Measurements from ENCODE around the gene ITSN2.
A peak's percentile ranks its signal among the peaks of the same experiment; 100 is the strongest.
"Not testable (repeated sequence)": the region's sequence is repeated elsewhere in the genome, so short reads cannot be mapped to it uniquely, and the experiment has no call there.

The ITSN2 gene

GRCh38 chr2:24360050-24360962, at the start of gene ITSN2:
TSS of gene ITSN2 (minus strand) at chr2:24360536. CDS start at chr2:24328082, 32,454 bp downstream.
- peak; percentile 85 for DNase-seq

GRCh38 chr2:24409171-24409570, 48.8 kb upstream of the ITSN2 start:
- no peak for DNase-seq

GRCh38 chr2:24408704-24409103, 48.4 kb upstream of the ITSN2 start:
- not testable (repeated sequence) for DNase-seq

- no peak for DNase-seq
Measured at GRCh38 chr2:24404491-24404921, 44.2 kb upstream of the ITSN2 start.

GRCh38 chr2:24403832-24404212, 43.5 kb upstream of the ITSN2 start:
- DNase-seq = no peak

- DNase-seq = no peak
Measured at GRCh38 chr2:24403168-24403831, 43.0 kb upstream of the ITSN2 start.

GRCh38 chr2:24402242-24403097, 42.1 kb upstream of the ITSN2 start:
- no peak for DNase-seq

- no peak for DNase-seq
Measured at GRCh38 chr2:24400207-24400907, 40.0 kb upstream of the ITSN2 start.

GRCh38 chr2:24399434-24400206, 39.3 kb upstream of the ITSN2 start:
- DNase-seq = no peak

GRCh38 chr2:24394998-24395397, 34.7 kb upstream of the ITSN2 start:
- DNase-seq = no peak

GRCh38 chr2:24392542-24393059, 32.3 kb upstream of the ITSN2 start:
- no peak for DNase-seq

GRCh38 chr2:24385366-24385765, 25.0 kb upstream of the ITSN2 start:
- DNase-seq = no peak

- DNase-seq = peak; percentile 73
Measured at GRCh38 chr2:24382363-24383073, 22.2 kb upstream of the ITSN2 start.

GRCh38 chr2:24380820-24381219, 20.5 kb upstream of the ITSN2 start:
- no peak for DNase-seq

GRCh38 chr2:24375349-24376087, 15.2 kb upstream of the ITSN2 start:
- DNase-seq = no peak

- DNase-seq = no peak
Measured at GRCh38 chr2:24374301-24374700, 14.0 kb upstream of the ITSN2 start.

GRCh38 chr2:24372033-24372432, 11.7 kb upstream of the ITSN2 start:
- no peak for DNase-seq

- DNase-seq = no peak
Measured at GRCh38 chr2:24365826-24366225, 5.5 kb upstream of the ITSN2 start.

GRCh38 chr2:24365051-24365450, 4.7 kb upstream of the ITSN2 start:
- no peak for DNase-seq

- DNase-seq = no peak
Measured at GRCh38 chr2:24363301-24363700, 3.0 kb upstream of the ITSN2 start.

All from activated CD4-positive, alpha-beta T cell treated with anti-CD3 and anti-CD28 coated beads, Interleukin-2, amount 50 U/mL, for 16 hours (primary cell).